CD4-positive, alpha-beta T cell (primary cell): ENCODE data around the gene ACAP1. TPM values are rescaled to one million over a fixed set of nuclear protein-coding genes. Genes with fewer than 3 reads are reported as not detected.

ENCODE experiments used
- ATAC-seq: fragments of 200-7000 bp; cut with Tn5 transposase; one replicate; pipeline ENCODE4 v1.10.0; 2022; ENCODE audit warnings: mild to moderate bottlenecking; ENCODE audit not compliant: poor library complexity
- CTCF ChIA-PET: fragments of 350-600 bp; sonication (Branson Sonifier 250); formaldehyde crosslinking; loops from one replicate; lab custom pipeline; 2021; ENCODE audit warnings: antibody characterized with exemption, inconsistent platforms; lab: Charles Lee
- POLR2A ChIA-PET: fragments of 350-600 bp; sonication (Branson Sonifier 250); formaldehyde crosslinking; loops from one replicate; lab custom pipeline; 2021; ENCODE audit warnings: antibody characterized with exemption, inconsistent platforms; lab: Charles Lee
- DNase-seq, 14 experiments: peaks; one replicate each; pipeline ENCODE4 v3.0.0-alpha.2; 2013 to 2020; ENCODE audit warnings: mixed read lengths in 2 of 14
- H3K27ac ChIP-seq, 2 donors: one replicate each; pipeline versions ENCODE4 v1.5.1 to v1.7.0; 2013; ENCODE audit warnings: low read length in 2 of 2, low read depth in 1 of 2, mild to moderate bottlenecking in 1 of 2
- H3K27me3 ChIP-seq, 2 experiments: 1 replicate in 1 of 2; 2 replicates in 1 of 2; pipeline versions ENCODE4 v1.6.1 to v1.7.0; 2013; ENCODE audit warnings: low read length in 2 of 2, control low read depth in 1 of 2, mild to moderate bottlenecking in 1 of 2, moderate library complexity in 1 of 2; ENCODE audit not compliant: insufficient read depth in 2 of 2, control insufficient read depth in 1 of 2
- H3K36me3 ChIP-seq: one replicate; pipeline ENCODE4 v1.6.1; 2013; ENCODE audit warnings: low read length, control low read depth; ENCODE audit not compliant: insufficient read depth
- H3K4me1 ChIP-seq: one replicate; pipeline ENCODE4 v1.6.1; 2013; ENCODE audit warnings: low read length, control low read depth; ENCODE audit not compliant: insufficient read depth
- H3K4me3 ChIP-seq: one replicate; pipeline ENCODE4 v1.5.1; 2013; ENCODE audit warnings: mild to moderate bottlenecking, low read length, moderate library complexity
- H3K9me3 ChIP-seq, 2 experiments: 1 replicate in 1 of 2; 2 replicates in 1 of 2; pipeline versions ENCODE4 v1.6.1 to v1.7.0; 2013; ENCODE audit warnings: low read length in 2 of 2, mild to moderate bottlenecking in 2 of 2, control low read depth in 1 of 2, moderate library complexity in 1 of 2; ENCODE audit not compliant: control insufficient read depth in 1 of 2, insufficient read depth in 1 of 2
- H3K27ac Mint-ChIP-seq: one replicate; pipeline ENCODE4 v1.8.0; 2020; ENCODE audit warnings: mixed read lengths
- H3K27me3 Mint-ChIP-seq: one replicate; pipeline ENCODE4 v1.8.0; 2021; ENCODE audit warnings: mixed read lengths
- H3K36me3 Mint-ChIP-seq: one replicate; pipeline ENCODE4 v1.8.0; 2021; ENCODE audit warnings: low read depth, mixed read lengths
- H3K4me1 Mint-ChIP-seq: one replicate; pipeline ENCODE4 v1.8.0; 2021; ENCODE audit warnings: low read depth, mixed read lengths
- H3K4me3 Mint-ChIP-seq: one replicate; pipeline ENCODE4 v1.8.0; 2020; ENCODE audit warnings: mild to moderate bottlenecking, mixed read lengths
- H3K9me3 Mint-ChIP-seq: one replicate; pipeline ENCODE4 v1.8.0; 2020; ENCODE audit warnings: mixed read lengths
- intact Hi-C, 2 experiments: fragments of 100-400 bp; cut with DNase I in 1 of 2; cut with micrococcal nuclease in 1 of 2; formaldehyde crosslinking; loops; one replicate each; pipeline versions ENCODE4 v1.15.1 to v1.9.0; 2023 to 2025; cut with DNase I, micrococcal nuclease
- total RNA-seq, 174 experiments: library from RNA in 2 of 174; stranded (reverse) in 2 of 174; gene quantifications; one replicate each; pipeline ENCODE4 v1.2.3 and lab custom pipeline; 2021 to 2026
- TF ChIP-seq, protein P1 (sequence below): fragments of 200-600 bp; IDR thresholded peaks from one replicate; pipeline ENCODE4 v1.8.0; 2022; ENCODE audit warnings: antibody characterized with exemption, mild to moderate bottlenecking

The ACAP1 gene
- total RNA-seq, 2 experiments from 2014 or later, result 565 to 575 TPM

DNA sequence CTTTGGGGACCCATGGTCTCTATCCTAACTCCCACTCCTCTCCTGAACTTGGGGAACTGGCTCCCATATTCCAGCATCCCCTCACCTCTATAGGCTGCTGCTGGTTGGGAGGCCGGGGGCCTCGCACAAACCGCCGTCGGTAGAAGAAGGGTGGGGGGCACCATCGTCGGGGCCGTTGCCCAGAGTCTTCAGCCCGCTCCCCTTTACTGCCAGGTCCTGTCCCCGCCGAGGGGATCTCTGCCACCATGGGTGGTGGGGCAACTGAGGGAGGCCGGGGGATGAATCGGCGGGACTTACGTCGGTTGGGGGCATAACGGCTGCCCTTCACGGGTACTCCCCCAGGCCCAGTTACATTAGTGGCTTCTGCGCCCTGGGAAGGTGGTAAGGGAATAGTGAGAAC is 46.2 kb upstream of the ACAP1 start:
- intact Hi-C loops, result loop anchor here in 1 of 2 experiments (5.0 kb wide), 1 partner anchor 243 kb away; no protein-coding TSS in a partner anchor
- no peaks in the 10 kb centered on the region for H3K9me3 Mint-ChIP-seq
- H3K27me3 ChIP-seq, result peaks cover 6 to 17% of the 10 kb centered on the region in 2 experiments
- no peak for DNase-seq
- no peak overlapping the region for H3K27ac Mint-ChIP-seq
- TF ChIP-seq, protein P1, sequence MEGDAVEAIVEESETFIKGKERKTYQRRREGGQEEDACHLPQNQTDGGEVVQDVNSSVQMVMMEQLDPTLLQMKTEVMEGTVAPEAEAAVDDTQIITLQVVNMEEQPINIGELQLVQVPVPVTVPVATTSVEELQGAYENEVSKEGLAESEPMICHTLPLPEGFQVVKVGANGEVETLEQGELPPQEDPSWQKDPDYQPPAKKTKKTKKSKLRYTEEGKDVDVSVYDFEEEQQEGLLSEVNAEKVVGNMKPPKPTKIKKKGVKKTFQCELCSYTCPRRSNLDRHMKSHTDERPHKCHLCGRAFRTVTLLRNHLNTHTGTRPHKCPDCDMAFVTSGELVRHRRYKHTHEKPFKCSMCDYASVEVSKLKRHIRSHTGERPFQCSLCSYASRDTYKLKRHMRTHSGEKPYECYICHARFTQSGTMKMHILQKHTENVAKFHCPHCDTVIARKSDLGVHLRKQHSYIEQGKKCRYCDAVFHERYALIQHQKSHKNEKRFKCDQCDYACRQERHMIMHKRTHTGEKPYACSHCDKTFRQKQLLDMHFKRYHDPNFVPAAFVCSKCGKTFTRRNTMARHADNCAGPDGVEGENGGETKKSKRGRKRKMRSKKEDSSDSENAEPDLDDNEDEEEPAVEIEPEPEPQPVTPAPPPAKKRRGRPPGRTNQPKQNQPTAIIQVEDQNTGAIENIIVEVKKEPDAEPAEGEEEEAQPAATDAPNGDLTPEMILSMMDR, result no peak
- POLR2A ChIA-PET, result no interaction called here
- H3K27ac ChIP-seq, result no peak overlapping the region
- no peaks in the 10 kb centered on the region for H3K36me3 ChIP-seq
- no peaks in the 10 kb centered on the region for H3K9me3 ChIP-seq
- peaks cover 10% of the 10 kb centered on the region for H3K4me1 Mint-ChIP-seq
- no peak overlapping the region for H3K4me3 Mint-ChIP-seq
- CTCF ChIA-PET, result no interaction called here
- peaks cover 45% of the 10 kb centered on the region for H3K27me3 Mint-ChIP-seq
- H3K4me3 ChIP-seq, result no peak overlapping the region
- peaks cover 15% of the 10 kb centered on the region for H3K4me1 ChIP-seq
- no peak for ATAC-seq
- no peaks in the 10 kb centered on the region for H3K36me3 Mint-ChIP-seq

DNA sequence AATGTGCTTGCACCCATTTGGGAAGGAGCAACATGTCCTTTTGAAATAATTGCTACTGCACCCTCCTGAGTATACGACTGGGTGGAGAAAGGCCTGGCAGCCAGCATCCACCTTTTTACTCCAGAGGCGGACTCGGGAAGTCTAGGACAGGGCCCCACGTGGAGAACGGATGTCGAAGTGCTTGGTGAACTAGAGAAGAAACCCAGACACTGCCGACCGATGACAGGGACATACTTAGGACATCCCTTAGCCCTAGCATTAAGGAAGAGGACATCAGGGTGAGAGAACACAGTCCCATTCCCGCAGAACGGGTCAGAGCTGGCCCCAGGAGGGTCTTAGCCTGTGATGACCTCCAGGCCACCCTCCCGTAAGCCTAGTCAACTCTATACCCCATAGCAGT is 45.6 kb upstream of the ACAP1 start:
- Mint-ChIP-seq H3K9me3 (no peaks in the 10 kb centered on the region), H3K4me3 (no peak overlapping the region), H3K27ac (no peak overlapping the region), H3K36me3 (no peaks in the 10 kb centered on the region), H3K27me3 (peaks cover 49% of the 10 kb centered on the region), H3K4me1 (peaks cover 15% of the 10 kb centered on the region)
- Histone ChIP-seq H3K4me3 (no peak overlapping the region), H3K9me3 (no peaks in the 10 kb centered on the region), H3K27me3 (peaks cover 10 to 21% of the 10 kb centered on the region in 2 experiments), H3K27ac (no peak overlapping the region), H3K36me3 (no peaks in the 10 kb centered on the region), H3K4me1 (peaks cover 20% of the 10 kb centered on the region)
- ChIA-PET CTCF (no interaction called here), POLR2A (no interaction called here)
- TF ChIP-seq, protein P1, result no peak
- DNase-seq (no peak), ATAC-seq (no peak)
- intact Hi-C loops, result loop anchor here in 1 of 2 experiments (5.0 kb wide), 1 partner anchor 243 kb away; no protein-coding TSS in a partner anchor

DNA sequence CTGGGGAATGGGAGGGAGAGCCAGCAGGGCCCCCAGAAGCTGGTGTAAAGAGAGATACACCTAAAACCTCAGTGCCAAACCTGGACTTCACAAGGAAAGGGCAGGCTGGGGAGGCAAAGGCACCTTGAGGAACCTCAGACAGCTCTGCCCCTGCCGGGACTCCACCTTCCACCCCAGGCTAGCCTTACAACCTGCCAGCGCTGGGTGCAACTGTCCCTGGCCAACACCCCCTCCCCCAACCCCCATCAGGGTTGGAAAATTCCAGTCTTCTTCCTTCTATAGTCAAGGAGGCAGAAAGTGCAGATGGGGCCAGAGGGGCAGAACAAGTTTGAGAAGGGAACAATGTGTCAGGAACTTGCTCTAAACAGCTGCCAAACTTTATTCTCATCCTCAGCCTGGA is 44.1 kb upstream of the ACAP1 start:
- TF ChIP-seq, protein P1, result no peak
- no peak overlapping the region for H3K27ac ChIP-seq
- H3K36me3 Mint-ChIP-seq, result no peaks in the 10 kb centered on the region
- H3K36me3 ChIP-seq, result no peaks in the 10 kb centered on the region
- CTCF ChIA-PET, result no interaction called here
- ATAC-seq, result no peak
- H3K27me3 ChIP-seq, result peaks cover 14 to 21% of the 10 kb centered on the region in 2 experiments
- no peaks in the 10 kb centered on the region for H3K9me3 ChIP-seq
- H3K4me1 ChIP-seq, result peaks cover 32% of the 10 kb centered on the region
- H3K27ac Mint-ChIP-seq, result no peak overlapping the region
- no peak for DNase-seq
- H3K4me3 ChIP-seq, result no peak overlapping the region
- no peak overlapping the region for H3K4me3 Mint-ChIP-seq
- H3K27me3 Mint-ChIP-seq, result peaks cover 49% of the 10 kb centered on the region
- peaks cover 19% of the 10 kb centered on the region for H3K4me1 Mint-ChIP-seq
- intact Hi-C loops, result loop anchor here in 1 of 2 experiments (5.0 kb wide), 1 partner anchor 245 kb away; no protein-coding TSS in a partner anchor
- POLR2A ChIA-PET, result no interaction called here
- H3K9me3 Mint-ChIP-seq, result no peaks in the 10 kb centered on the region
